A673 (cell line): ENCODE data around the gene RBP3.

Experiments used
- EZH2 ChIP-seq: fragments of 200-600 bp; sonication (generic); IDR thresholded peaks from 2 replicates; pipeline ENCODE4 v1.6.1; 2017; ENCODE audit warnings: borderline replicate concordance, low read depth, mild to moderate bottlenecking, mixed read lengths, antibody characterized with exemption, low read length; ENCODE audit not compliant: poor library complexity, severe bottlenecking
- TF ChIP-seq, protein P1 (sequence below): fragments of 300-800, 200-600 bp; sonication (generic); conservative IDR thresholded peaks from 2 replicates; pipeline ENCODE4 v1.5.1; 2017; ENCODE audit warnings: low read depth, mild to moderate bottlenecking, antibody characterized with exemption, low read length, moderate library complexity, mixed read lengths

DNA sequence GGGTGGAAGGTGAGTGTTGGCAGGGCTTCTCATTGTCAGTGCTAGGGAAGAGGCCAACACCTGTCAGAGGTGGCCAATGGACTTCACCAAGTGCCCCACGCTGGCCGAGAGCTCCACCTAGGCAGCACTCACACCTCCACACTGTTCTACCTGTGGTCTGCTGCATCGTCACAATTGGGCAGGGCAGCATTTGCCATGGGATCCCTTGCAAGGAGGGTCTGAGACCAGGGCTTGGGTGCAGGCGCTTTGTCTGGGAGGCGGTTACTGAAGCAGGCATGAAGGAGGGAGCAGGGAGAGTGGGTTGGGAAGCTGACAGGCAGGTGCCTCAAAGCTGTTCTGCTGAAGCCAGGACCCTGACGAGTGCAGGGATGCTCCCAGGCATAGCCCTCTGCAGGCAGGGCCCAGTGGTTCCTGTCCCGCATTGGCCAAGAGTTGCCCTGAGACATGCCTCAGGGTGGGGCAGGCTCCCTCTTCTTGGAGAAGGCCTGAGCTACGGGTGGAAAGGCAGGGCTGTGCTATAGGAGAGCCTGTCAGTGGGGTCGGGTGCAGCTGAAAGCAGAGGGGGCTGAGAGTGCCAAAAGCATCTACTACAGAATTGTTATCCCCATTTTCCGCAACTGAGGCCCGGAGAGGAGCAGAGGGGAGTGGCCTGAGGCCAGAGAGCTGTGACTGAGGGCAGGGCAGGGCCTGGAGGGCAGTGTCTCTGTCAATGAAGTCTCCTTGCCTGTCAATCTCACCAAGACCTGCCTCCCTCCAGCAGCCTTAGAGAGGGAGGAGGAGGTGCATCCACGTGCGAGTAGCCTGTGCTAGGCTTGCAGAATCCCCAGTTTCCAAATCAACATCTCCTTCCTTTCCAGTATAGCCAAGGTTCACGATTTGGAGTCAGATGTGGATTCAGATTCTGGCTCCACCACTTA, 4.0 kb downstream of the RBP3 start:
- TF ChIP-seq, protein P1, sequence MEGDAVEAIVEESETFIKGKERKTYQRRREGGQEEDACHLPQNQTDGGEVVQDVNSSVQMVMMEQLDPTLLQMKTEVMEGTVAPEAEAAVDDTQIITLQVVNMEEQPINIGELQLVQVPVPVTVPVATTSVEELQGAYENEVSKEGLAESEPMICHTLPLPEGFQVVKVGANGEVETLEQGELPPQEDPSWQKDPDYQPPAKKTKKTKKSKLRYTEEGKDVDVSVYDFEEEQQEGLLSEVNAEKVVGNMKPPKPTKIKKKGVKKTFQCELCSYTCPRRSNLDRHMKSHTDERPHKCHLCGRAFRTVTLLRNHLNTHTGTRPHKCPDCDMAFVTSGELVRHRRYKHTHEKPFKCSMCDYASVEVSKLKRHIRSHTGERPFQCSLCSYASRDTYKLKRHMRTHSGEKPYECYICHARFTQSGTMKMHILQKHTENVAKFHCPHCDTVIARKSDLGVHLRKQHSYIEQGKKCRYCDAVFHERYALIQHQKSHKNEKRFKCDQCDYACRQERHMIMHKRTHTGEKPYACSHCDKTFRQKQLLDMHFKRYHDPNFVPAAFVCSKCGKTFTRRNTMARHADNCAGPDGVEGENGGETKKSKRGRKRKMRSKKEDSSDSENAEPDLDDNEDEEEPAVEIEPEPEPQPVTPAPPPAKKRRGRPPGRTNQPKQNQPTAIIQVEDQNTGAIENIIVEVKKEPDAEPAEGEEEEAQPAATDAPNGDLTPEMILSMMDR, result no peak
- no peak for TF ChIP-seq EZH2
